ENCODE results near the gene PKD2L1. TPM values are rescaled to one million over a fixed set of nuclear protein-coding genes. Genes with fewer than 3 reads are reported as not detected.

PKD2L1 gene
- total RNA-seq, 1 donor from 2014 or later: not detected

DNA sequence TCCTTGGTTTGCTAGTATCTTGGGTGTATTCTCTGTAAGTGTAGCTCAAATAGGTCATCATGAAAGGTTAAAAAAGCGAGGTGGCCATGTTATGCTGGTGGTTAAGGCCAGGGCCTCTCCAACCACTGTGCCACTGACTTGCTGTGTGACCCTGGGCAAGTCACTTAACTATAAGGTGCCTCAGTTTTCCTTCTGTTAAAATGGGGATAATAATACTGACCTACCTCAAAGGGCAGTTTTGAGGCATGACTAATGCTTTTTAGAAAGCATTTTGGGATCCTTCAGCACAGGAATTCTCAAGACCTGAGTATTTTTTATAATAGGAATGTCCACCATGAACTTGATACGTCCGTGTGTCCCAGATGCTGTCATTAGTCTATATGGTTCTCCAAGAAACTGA, 34.1 kb upstream of the PKD2L1 start:
- Mint-ChIP-seq H3K27me3 (ENCODE audit: low read depth) (no peaks in the 10 kb centered on the region), H3K4me3 (ENCODE audit: unreplicated experiment) (no peak overlapping the region), H3K4me1 (ENCODE audit: low read depth) (peaks cover 26% of the 10 kb centered on the region), H3K36me3 (ENCODE audit: low read depth) (peaks cover 21% of the 10 kb centered on the region), H3K27ac (ENCODE audit: unreplicated experiment) (peak overlapping the region; percentile 52), H3K9me3 (ENCODE audit: low read depth) (no peaks in the 10 kb centered on the region)
- DNase-seq (ENCODE audit: low spot score): no peak
- TF ChIP-seq, protein P1, sequence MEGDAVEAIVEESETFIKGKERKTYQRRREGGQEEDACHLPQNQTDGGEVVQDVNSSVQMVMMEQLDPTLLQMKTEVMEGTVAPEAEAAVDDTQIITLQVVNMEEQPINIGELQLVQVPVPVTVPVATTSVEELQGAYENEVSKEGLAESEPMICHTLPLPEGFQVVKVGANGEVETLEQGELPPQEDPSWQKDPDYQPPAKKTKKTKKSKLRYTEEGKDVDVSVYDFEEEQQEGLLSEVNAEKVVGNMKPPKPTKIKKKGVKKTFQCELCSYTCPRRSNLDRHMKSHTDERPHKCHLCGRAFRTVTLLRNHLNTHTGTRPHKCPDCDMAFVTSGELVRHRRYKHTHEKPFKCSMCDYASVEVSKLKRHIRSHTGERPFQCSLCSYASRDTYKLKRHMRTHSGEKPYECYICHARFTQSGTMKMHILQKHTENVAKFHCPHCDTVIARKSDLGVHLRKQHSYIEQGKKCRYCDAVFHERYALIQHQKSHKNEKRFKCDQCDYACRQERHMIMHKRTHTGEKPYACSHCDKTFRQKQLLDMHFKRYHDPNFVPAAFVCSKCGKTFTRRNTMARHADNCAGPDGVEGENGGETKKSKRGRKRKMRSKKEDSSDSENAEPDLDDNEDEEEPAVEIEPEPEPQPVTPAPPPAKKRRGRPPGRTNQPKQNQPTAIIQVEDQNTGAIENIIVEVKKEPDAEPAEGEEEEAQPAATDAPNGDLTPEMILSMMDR (IDR thresholded peaks at IDR 0.05): no peak

DNA sequence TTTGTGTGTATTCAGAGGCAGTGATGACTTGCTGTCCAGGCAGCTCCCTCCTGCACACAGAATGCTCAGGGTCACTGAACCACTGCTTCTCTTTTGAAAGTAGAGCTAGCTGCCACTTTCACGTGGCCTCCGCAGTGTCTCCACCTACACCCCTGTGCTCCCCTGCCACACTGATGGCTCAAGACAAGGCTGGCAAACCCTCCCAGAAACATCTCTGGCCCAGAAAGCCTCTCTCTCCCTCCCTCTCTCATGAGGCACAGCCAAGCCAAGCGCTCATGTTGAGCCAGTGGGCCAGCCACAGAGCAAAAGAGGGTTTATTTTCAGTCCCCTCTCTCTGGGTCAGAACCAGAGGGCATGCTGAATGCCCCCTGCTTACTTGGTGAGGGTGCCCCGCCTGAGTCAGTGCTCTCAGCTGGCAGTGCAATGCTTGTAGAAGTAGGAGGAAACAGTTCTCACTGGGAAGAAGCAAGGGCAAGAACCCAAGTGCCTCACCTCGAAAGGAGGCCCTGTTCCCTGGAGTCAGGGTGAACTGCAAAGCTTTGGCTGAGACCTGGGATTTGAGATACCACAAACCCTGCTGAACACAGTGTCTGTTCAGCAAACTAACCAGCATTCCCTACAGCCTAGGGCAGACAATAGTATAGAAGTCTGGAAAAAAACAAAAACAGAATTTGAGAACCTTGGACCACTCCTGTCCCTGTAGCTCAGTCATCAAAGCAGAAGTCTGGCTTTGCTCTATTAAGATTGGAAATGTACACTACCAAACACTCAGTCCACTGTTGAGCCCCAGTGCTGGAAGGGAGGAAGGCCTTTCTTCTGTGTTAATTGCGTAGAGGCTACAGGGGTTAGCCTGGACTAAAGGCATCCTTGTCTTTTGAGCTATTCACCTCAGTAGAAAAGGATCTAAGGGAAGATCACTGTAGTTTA, 32.8 kb upstream of the PKD2L1 start:
- peaks cover 29% of the 10 kb centered on the region for H3K4me1 Mint-ChIP-seq (ENCODE audit: low read depth)
- H3K27ac Mint-ChIP-seq (ENCODE audit: unreplicated experiment): peak overlapping the region; percentile 46
- peaks cover 25% of the 10 kb centered on the region for H3K36me3 Mint-ChIP-seq (ENCODE audit: low read depth)
- TF ChIP-seq, protein P1 (IDR thresholded peaks at IDR 0.05): no peak
- no peak overlapping the region for H3K4me3 Mint-ChIP-seq (ENCODE audit: unreplicated experiment)
- no peaks in the 10 kb centered on the region for H3K9me3 Mint-ChIP-seq (ENCODE audit: low read depth)
- no peak for DNase-seq (ENCODE audit: low spot score)
- no peaks in the 10 kb centered on the region for H3K27me3 Mint-ChIP-seq (ENCODE audit: low read depth)

DNA sequence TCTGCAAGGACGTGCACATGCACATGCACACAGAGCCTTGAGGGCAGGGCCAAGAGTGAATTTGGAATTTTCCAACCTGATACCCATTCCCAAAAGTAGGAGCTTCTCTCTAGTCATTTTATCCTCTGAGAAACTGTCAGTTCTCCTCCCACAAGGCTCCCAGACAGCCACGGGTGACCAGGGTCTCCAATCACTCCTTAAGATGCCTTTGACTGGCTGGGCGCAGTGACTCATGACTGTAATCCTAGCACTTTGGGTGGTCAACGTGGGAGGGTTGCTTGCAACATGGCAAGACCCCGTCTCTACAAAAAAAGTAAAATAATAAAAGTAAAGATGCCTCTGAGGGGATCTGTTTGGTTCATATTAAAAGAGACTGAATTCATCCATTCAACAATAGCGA, 30.2 kb upstream of the PKD2L1 start:
- TF ChIP-seq, protein P1 (IDR thresholded peaks at IDR 0.05): no peak
- peaks cover 41% of the 10 kb centered on the region for H3K36me3 Mint-ChIP-seq (ENCODE audit: low read depth)
- peaks cover 37% of the 10 kb centered on the region for H3K4me1 Mint-ChIP-seq (ENCODE audit: low read depth)
- H3K9me3 Mint-ChIP-seq (ENCODE audit: low read depth): no peaks in the 10 kb centered on the region
- no peak overlapping the region for H3K27ac Mint-ChIP-seq (ENCODE audit: unreplicated experiment)
- H3K4me3 Mint-ChIP-seq (ENCODE audit: unreplicated experiment): no peak overlapping the region
- no peaks in the 10 kb centered on the region for H3K27me3 Mint-ChIP-seq (ENCODE audit: low read depth)
- no peak for DNase-seq (ENCODE audit: low spot score)

DNA sequence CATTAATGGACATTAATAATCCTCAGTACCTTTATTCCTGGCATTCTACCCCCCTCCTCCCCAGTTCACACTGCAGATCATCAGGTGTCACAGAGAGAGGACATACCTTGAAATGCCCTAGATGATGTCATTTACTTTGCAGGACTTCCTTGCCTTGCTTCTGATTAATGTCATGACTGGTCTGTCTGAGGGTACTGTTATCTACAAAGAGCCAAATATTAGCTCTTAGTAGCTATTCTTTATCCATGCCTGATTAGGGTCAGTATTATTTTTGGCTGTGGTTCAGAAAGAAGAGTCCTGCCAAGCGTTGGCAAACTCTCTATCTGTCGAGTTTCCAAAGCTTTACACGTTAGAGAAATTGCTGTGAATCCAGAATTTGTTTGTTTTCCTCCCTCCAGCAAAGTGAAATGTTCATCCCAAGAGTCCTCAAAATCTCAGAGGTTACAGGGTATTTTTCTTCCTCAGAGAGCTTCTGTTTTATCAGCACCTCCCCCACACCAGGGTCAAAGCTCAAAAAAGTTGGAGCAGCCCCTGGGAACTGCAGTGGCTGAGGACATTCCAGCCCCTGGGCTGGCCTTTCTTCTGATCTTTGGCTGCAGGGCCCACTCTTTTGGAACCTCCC, 29.6 kb upstream of the PKD2L1 start:
- TF ChIP-seq, protein P1 (IDR thresholded peaks at IDR 0.05): no peak
- H3K4me1 Mint-ChIP-seq (ENCODE audit: low read depth): peaks cover 33% of the 10 kb centered on the region
- no peak for DNase-seq (ENCODE audit: low spot score)
- no peaks in the 10 kb centered on the region for H3K9me3 Mint-ChIP-seq (ENCODE audit: low read depth)
- H3K27me3 Mint-ChIP-seq (ENCODE audit: low read depth): no peaks in the 10 kb centered on the region
- H3K36me3 Mint-ChIP-seq (ENCODE audit: low read depth): peaks cover 46% of the 10 kb centered on the region
- peak overlapping the region; percentile 76 for H3K27ac Mint-ChIP-seq (ENCODE audit: unreplicated experiment)
- H3K4me3 Mint-ChIP-seq (ENCODE audit: unreplicated experiment): no peak overlapping the region

DNA sequence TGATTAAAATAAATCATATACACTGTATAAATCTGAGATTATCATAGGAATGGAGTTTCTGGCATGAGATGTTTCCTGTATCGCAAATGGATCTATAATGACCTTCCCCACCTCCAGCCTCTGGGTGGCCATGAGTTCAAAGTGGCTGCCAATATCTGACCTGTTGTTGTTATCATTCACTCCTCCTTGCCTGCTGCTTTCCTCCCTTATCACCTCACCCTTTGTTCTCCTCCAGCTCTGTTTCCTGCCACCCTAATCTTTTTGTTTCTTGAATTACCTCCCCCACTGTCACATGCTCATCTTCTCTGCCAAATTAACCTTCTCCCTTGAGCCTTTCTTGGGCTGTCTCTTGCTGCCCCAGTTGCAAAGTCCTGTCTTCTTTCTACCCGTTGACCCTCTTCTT, 29.0 kb upstream of the PKD2L1 start:
- no peak overlapping the region for H3K4me3 Mint-ChIP-seq (ENCODE audit: unreplicated experiment)
- peak overlapping the region; percentile 76 for H3K27ac Mint-ChIP-seq (ENCODE audit: unreplicated experiment)
- TF ChIP-seq, protein P1 (IDR thresholded peaks at IDR 0.05): no peak
- DNase-seq (ENCODE audit: low spot score): no peak
- H3K27me3 Mint-ChIP-seq (ENCODE audit: low read depth): no peaks in the 10 kb centered on the region
- peaks cover 52% of the 10 kb centered on the region for H3K36me3 Mint-ChIP-seq (ENCODE audit: low read depth)
- H3K4me1 Mint-ChIP-seq (ENCODE audit: low read depth): peaks cover 30% of the 10 kb centered on the region
- H3K9me3 Mint-ChIP-seq (ENCODE audit: low read depth): no peaks in the 10 kb centered on the region

Data from chondrocyte (in vitro differentiated cells).